Measurements from ENCODE around the gene LYPD4.

LYPD4 gene

GRCh38 chr19:41844601-41845000 lies at the start of gene LYPD4:
Gene LYPD4, minus strand, starts transcription at chr19:41844683. Its CDS starts 5,398 bp downstream, at chr19:41839285.
- TF ChIP-seq, protein P1, sequence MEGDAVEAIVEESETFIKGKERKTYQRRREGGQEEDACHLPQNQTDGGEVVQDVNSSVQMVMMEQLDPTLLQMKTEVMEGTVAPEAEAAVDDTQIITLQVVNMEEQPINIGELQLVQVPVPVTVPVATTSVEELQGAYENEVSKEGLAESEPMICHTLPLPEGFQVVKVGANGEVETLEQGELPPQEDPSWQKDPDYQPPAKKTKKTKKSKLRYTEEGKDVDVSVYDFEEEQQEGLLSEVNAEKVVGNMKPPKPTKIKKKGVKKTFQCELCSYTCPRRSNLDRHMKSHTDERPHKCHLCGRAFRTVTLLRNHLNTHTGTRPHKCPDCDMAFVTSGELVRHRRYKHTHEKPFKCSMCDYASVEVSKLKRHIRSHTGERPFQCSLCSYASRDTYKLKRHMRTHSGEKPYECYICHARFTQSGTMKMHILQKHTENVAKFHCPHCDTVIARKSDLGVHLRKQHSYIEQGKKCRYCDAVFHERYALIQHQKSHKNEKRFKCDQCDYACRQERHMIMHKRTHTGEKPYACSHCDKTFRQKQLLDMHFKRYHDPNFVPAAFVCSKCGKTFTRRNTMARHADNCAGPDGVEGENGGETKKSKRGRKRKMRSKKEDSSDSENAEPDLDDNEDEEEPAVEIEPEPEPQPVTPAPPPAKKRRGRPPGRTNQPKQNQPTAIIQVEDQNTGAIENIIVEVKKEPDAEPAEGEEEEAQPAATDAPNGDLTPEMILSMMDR (conservative IDR thresholded peaks at IDR 0.05; ENCODE audit: low read depth, low read length) = no peak
- no peak within 1 kb of the TSS for H3K4me3 ChIP-seq (ENCODE audit: low read depth, low read length)
- no peak for DNase-seq (ENCODE audit: low read depth)

DNA sequence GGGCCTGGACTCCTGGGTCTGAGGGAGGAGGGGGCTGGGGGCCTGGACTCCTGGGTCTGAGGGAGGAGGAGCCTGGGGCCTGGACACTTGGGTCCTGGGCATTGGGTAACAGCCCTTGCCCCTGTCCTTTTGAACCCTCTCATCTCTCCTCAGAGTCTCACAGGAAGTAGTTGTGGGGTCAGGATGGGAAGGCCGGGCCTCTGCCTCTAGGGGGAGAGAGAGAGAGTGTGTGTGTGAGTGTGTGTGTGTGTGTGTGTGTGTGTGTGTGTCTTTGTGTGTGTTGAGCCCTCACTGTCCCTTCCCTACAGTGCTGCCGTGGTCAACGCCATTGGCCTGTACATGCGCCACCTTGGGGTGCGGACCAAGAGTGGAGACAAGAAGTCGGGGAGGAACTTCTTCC lies 49.4 kb upstream of the LYPD4 start:
- TF ChIP-seq, protein P1 (conservative IDR thresholded peaks at IDR 0.05; ENCODE audit: low read depth, low read length) = peak; percentile 39
- peak; percentile 46 for DNase-seq (ENCODE audit: low read depth)
- no peak overlapping the region for H3K4me3 ChIP-seq (ENCODE audit: low read depth, low read length)

- H3K4me3 ChIP-seq (ENCODE audit: low read depth, low read length) = no peak overlapping the region
- DNase-seq (ENCODE audit: low read depth) = no peak
- TF ChIP-seq, protein P1 (conservative IDR thresholded peaks at IDR 0.05; ENCODE audit: low read depth, low read length) = no peak
Measured at GRCh38 chr19:41892173-41892902, 47.9 kb upstream of the LYPD4 start.

DNA sequence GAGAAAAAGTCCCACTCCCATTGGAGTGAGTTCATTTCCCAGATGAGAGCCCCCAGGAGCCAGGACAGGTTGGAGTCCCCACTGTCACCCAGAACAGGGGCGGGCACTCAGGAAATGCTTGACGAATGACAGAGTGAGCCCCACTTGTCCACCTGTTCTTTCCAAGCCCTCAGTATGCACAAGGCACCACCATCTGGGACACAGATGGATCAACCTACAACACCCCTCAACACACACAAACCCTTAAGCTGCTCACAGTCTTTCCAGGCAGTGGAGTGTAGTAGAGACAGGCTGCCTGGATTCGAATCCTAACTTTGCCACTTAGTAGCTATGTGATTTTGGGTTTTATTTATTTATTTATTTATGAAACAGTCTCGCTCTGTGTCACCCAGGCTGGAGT lies 46.5 kb upstream of the LYPD4 start:
- TF ChIP-seq, protein P1 (conservative IDR thresholded peaks at IDR 0.05; ENCODE audit: low read depth, low read length) = no peak
- no peak overlapping the region for H3K4me3 ChIP-seq (ENCODE audit: low read depth, low read length)
- DNase-seq (ENCODE audit: low read depth) = no peak

GRCh38 chr19:41889896-41890295 lies 45.4 kb upstream of the LYPD4 start:
- no peak for DNase-seq (ENCODE audit: low read depth)
- no peak overlapping the region for H3K4me3 ChIP-seq (ENCODE audit: low read depth, low read length)
- TF ChIP-seq, protein P1 (conservative IDR thresholded peaks at IDR 0.05; ENCODE audit: low read depth, low read length) = no peak

DNA sequence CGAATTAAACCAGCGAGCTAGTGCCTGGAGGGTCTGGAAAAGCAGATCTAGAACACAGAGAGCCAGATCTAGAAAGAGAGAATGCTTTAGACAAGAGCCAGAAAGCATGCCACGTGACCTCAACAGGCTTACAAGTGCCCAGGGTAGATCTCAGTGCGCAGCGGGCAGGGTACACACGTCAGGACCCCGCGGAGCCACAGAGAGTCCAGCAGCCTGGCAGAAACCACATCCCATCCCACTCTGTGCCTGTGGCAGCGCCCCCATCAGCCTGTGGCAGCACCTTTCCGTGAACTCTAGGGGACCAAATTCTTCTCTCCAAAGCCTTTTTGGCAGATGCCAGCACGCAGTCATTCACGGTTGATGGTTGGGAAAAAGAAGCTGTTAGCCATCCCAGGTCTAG lies 44.4 kb upstream of the LYPD4 start:
- TF ChIP-seq, protein P1 (conservative IDR thresholded peaks at IDR 0.05; ENCODE audit: low read depth, low read length) = no peak
- H3K4me3 ChIP-seq (ENCODE audit: low read depth, low read length) = no peak overlapping the region
- no peak for DNase-seq (ENCODE audit: low read depth)

Measured in choroid plexus epithelial cell (primary cell).